Erythroblast (primary cell): ENCODE results near the gene BPI.

Experiments used
- GATA1 ChIP-seq: IDR thresholded peaks from 2 replicates; pipeline ENCODE4 v1.6.1; 2011; ENCODE audit warnings: low read depth, mild to moderate bottlenecking, control low read depth, low read length, moderate library complexity
- POLR2A ChIP-seq: IDR thresholded peaks from 2 replicates; pipeline ENCODE4 v1.6.1; 2011; ENCODE audit warnings: mild to moderate bottlenecking, low read length

- TF ChIP-seq POLR2A (no peak), GATA1 (no peak)
These were observed 32.8 kb downstream of the BPI start for GRCh38 chr20:38336726-38337125.
